HTR-8/SVneo (cell line): ENCODE results near the gene ZDHHC11.
"Not testable (repeated sequence)": the region's sequence is repeated elsewhere in the genome, so short reads cannot be mapped to it uniquely, and the experiment has no call there.

Source experiments
- DNase-seq: peaks from one replicate; pipeline ENCODE4 v3.0.0; 2011; ENCODE audit warnings: low spot score, mixed read lengths; ENCODE audit not compliant: insufficient read length
- FAIRE-seq: peaks from 2 replicates; lab custom pipeline; 2011; peaks lifted over from hg19 to GRCh38; lab: Jason Lieb, UNC

Gene ZDHHC11

DNA sequence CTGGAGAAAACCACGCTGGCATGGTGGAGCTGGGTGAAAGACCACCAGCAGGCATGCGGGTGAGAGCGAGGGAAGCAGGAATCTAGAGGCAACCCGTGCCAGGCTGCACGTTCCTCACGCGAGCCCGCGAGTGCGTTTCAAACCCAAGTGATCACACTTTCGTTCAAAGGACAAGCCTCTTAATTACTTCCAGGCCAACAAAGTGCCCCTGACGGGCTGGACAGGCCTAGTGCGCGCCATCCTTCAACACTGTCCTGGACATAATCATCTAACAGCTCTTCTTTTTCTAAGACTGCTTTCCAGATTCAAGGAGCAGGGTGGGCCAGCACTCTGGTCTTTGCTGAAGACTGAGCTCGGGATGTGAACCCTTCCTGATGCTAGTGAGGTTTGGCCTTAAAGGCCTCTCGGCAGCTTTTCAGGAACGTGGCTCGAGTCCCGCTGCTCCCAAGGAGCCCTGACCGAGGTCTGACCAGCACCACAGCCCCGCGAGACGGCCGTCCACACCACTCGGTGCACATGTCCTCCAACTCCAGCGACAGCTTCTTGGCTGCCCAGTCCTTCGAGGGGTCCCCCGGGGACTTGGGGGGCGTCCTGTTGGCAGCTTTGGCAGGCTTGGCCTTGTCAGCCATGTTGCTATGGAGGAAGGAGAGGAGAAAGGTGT, 81.2 kb downstream of the ZDHHC11 start:
- DNase-seq = not testable (repeated sequence)

DNA sequence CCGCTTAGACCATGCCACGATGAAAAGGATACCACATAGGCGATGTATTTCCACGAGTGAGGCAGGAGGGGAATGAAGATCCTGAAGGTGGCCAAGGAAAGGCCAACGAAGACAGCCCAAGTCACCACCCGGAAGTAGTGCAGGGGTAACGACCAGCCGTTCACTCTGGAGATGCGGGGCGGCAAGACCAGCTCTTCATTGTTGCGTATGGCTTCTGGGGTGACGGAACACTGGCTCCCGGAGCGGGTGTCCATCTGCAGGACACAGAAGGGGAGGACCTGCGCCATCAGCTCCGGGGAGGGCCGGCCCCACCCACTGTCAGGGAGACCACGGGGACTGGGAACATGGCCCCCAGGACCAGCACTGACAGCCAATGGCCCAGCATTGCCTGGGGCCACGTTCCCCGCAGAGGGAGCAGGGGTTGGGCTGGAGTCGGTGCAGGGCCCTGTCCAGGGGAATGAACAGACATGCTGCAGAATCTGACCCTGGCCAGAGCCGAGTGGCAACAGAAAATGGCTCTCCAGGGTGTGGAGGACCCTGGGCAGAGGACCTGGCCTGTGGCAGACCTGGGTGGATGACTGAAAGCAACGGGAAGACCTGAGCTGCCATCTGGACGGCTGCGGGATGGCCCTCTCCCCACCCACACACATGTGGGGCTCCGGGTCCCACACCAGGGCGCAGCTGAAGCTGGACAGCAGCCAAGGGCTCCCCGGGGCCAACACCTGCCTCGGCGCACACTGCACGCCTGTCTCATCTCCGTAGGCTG, 83.9 kb downstream of the ZDHHC11 start:
- no peak for FAIRE-seq
- DNase-seq = no peak

More for the DNA sequence above, 81.2 kb downstream of the ZDHHC11 start:
- not testable (repeated sequence) for FAIRE-seq

DNA sequence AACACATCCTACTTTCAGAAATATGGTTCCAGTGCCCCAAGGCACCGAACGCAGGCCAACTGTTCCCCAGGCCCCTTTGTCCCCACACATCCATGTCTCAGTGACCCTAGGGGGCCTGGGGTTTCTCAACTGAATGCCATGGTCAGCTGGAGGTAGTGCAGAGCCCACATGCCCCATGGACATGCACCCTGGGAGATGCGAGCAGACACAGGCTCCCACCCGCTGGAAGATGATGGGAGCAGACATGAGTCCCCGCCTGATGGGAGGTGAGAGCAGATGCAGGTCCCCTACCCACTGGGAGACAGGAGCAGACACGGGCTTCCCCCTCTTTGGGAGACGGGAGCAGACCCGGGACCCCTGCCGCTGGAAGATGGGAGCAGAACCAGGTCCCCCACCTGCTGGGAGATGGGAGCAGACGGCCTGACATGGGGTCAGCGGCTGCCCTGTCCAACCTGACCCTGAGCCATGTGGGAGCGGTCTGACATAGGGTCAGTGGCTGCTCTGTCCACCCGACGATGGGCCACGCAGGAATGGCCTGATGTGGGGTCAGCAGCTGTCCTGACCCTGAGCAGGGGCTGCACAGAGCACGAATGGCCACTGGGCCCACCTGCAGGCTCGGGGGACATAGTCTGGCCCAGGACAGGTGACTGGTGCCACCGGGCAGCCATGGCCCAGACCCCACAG, 84.7 kb downstream of the ZDHHC11 start:
- FAIRE-seq (no peak), DNase-seq (no peak)

DNA sequence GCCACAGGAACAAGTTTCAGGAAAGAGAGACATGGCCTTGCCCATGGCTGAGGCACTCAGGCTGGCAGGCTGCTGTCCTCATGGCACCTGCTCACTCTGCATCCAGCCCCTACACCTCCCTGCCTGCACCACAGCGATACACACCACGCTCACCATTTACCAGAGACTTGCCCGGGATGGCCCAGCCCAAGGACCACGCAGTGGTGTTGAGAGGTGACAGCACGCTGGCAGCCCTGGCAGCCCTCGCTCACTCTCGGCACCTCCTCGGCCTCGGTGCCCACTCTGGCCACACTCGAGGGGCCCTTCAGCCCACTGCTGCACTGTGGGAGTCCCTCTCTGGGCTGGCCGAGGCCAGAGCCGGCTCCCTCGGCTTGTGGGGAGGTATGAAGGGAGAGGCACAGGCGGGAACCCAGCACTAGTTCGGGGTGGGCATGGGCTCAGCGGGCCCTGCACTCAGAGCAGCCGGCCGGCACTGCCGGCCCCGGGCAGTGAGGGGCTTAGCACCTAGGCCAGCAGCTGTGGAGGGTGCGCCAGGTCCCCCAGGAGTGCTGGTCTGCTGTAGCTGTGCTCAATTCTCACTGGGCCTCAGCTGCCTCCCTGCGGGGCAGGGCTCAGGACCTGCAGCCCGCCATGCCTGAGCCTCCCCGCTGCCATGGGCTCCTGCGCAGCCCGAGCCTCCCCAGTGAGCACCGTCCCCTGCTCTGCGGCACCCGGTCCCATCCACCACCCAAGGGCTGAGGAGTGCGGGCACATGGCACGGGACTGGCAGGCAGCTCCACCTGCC, 86.6 kb downstream of the ZDHHC11 start:
- FAIRE-seq = no peak
- DNase-seq = no peak

DNA sequence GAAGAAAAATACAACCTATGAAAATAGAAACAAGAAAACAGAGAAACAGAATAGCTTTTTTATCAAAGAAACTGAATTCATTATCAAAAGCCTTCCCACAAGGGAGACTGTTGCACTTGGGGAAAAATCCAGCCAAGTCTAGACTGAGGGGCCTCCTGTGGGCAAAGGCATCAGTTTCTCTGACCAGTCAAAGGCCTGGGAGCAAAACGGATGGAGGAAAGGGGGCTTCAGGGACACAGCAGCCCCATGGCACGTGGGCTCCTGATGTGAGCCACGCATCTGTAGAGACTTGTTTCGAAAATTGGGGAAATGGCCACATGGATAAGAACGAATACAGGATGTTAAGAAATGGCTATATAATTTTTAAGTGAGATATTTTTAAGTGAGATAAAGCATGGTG, 87.4 kb downstream of the ZDHHC11 start:
- DNase-seq = no peak
- no peak for FAIRE-seq

DNA sequence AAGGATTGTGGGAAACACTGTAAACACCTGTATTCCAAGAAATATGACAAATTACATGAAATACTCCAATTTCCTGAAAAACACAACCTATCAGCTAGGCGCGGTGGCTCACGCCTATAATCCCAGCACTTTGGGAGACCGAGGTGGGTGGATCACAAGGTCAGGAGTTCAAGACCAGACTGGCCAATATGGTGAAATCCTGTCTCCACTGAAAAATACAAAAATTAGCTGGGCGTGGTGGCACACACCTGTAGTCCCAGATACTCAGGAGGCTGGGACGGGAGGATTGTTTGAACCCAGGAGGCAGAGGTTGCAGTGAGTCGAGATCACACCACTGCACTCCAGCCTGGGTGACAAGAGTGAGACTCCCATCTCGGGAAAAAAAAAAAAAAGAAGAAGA, 87.8 kb downstream of the ZDHHC11 start:
- not testable (repeated sequence) for FAIRE-seq, DNase-seq

DNA sequence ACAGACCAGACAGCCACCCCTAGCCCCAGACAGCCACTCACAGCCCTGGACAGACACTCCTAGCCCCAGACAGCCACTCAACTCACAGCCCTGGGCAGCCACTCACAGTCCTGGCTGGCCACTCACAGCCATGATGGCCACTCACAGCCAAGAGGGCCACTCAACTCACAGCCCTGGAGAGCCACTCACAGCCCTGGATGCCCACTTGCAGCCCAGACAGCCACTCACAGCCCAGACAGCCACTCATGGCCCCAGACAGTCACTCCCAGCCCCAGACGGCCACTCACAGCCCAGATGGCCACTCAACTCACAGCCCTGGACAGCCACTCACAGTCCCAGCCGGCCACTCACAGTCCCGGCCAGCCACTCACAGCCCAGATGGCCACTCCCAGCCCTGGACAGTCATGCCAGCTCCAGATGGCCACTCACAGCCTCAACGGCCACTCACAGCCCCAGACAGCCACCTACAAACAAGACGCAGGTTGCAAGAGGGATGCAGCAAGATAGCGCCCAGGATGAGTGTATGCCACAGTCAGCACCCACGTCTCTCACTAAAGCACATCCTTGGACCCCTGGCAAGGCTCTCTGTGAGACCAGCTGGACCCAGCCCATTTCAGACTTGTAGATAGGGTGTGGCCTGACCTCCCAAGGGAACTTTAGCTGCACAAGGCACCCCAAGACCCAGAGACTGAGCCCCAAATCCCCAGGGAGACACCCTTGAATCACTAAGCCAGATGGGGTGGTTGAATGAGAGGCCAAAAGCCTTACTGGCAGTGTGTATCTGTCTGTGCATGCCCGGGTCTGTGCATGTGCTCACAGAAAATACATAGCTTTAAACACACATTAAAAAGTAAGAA, 88.7 kb downstream of the ZDHHC11 start:
- no peak for DNase-seq
- peak; percentile 74 for FAIRE-seq

DNA sequence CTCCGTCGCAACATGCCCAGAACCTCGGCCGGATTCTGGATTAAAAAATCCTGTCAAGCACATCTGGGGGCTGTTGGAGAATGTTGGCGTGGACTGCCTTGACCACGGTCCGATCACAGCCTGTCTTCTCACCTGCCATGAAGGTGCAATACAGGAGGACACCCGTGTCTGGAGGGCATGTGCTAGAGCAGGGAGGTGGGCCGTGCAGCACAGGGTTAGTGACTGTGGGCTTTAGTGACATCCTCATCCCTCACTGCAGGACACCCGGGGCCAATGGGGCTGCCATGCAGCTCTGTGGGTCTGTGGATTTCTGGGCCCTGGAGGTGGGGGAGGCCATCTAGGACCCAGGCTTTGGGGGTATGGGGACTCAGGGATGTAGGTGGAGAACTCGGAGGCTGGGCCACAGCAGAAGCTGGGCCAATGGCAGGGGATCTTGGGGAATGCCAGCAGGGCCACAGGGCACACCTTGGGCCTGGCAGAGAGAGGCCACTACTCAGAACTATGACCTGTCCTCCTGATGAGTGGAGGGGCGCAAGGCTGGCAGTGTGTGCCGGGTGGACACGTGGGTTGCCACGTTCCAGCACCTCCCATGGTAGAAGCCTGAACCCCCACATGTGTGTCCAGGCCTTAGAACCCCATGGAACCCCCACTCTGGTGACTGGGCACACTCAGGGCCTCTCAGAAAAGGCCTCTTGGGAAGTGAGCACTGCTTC, 89.6 kb downstream of the ZDHHC11 start:
- DNase-seq = no peak

DNA sequence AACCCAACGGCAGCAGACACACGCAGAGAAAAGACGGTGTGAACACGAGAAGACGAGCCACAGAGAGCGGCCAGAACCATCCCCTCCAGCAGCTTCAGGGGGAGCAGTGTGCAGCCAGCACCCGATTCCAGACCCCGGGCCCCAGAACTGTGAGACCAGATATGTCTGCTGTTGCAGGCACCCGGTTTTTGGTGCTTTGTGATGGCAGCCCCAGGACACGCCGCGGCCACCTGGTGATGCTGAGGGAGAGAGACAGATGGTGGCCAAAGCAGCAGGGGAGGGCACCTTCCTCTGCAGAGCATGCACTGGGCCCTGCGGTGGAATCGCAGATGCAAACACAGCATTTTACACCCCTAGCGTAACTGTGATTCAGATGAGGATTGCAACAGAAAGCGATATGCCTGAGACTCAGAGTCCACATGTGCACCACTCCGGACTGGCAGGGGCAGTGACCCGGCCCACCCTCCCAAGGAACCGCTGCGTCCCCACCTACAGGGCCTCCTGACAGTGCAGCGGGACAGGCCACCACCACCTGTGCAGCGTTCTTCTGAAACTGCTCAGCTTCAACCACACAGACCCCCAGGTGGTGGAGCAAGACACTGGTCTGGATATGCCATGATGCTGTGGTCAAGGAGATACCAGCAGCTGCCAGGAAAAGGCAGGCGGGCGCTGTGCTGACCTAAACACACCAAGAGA, 90.3 kb downstream of the ZDHHC11 start:
- DNase-seq (no peak), FAIRE-seq (peak; percentile 86)

More for the DNA sequence above, 89.6 kb downstream of the ZDHHC11 start:
- peak; percentile 71 for FAIRE-seq

DNA sequence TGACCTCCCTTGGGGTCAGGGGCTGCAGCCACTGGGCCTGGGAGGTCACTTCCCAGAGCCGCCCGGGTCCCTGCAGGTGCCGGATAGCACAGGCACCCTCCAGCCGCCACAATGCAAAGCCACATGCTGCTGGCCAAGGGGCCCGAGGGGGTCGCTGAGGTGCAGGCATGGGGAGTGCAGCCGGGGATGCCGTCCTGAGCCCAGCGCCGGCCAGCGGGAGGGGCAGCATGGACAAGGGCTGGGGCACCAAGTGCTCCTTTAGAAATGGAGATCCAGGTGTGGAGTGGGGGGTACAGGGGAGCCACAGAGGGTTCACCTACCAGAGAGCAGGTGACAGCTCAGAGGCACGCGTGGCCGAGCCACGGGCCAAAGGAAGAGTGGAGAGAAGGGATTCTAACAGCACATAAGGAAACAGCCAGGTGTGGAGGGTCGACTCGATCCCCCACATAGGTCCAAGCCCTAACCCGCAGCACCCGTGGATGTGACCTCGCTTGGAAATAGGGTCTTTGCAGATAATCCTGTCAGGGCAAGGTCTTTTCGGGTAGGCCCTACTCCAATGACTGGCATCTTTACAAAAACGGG, 90.9 kb downstream of the ZDHHC11 start:
- FAIRE-seq (peak; percentile 46), DNase-seq (no peak)

DNA sequence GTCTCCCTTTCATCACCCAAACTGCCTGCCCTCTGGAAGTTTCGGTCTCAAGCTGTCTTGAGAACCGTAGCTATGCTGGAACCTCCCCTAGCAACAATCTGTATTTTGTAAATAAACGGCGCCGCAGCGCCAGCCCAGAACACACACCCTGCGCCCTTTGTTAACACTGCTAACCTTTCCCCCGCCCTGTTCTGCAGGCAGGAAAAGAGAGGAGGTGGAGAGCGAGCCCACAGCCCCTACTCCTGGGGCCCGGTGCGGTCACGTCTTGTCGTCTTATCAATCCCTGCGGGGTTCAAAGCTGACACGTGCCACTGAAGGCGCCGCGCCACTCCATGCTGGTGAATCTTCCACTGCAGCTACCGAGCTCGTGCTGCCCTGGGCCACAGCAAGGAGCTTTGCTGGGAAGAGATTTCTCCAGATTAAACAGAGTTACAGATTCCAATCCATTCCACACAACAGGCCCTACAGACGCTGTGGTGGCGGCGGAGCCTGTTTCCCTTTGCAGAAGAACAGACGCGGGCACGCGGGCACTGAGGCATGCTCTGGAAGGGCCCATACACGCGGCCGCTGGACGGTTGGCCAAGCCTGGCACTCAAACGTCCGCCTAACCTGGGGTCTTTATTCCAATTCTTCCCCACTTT, 91.6 kb downstream of the ZDHHC11 start:
- FAIRE-seq (peak; percentile 9), DNase-seq (no peak)

DNA sequence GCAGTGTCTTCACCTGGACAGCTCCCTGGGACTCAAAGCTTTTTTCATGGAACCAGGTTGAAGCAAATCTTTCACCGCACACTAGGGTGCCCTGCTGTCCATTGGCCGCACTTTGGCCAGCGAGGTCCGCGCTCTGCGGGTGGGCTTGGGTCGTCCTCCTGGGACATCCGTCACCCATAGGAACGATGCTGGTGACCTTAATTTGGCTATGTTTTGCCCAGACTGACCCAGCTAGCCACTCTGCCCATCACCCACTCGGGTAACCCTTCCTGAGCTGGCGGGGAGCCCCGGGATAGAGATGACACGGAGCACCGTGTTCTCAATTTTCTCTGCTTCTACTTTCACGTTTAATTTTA, 92.1 kb downstream of the ZDHHC11 start:
- FAIRE-seq (no peak), DNase-seq (no peak)

DNA sequence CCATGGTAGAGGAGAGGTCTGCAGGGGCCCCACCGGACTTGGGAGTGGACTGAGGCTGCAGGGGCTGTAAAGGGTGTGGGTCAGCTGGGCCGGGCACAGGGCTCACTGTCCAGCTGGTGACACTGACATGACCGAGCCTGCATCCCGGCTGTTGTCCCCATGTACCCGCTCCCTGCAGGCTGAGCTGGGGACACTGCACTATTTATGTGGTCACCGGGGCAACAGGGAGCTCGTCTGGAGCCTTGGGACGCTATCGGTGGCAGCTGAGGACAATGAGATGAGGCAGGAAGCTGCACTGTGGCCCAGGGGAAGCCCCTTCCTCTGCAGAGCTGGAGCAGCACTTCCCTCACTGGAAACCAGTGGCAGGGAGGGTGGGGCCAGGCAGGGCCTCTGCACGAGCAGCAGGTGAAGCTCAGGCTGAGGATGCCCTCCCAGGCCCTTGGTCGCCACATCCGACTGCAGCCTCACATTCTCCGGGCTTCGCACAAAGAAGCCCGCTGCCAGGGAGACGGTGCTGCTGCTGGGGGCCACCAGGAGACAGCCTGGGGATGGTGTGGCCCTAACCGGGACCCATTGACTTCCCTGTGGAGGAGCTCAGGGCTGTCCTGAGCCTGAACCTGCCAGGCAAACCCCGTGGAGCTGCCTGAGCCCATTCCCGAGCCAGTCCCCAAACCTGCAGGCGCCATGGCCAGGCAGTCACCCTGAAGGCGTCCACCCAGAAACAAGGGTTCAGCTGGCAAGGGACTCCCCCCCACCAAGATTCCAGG, 92.7 kb downstream of the ZDHHC11 start:
- DNase-seq (no peak), FAIRE-seq (no peak)

DNA sequence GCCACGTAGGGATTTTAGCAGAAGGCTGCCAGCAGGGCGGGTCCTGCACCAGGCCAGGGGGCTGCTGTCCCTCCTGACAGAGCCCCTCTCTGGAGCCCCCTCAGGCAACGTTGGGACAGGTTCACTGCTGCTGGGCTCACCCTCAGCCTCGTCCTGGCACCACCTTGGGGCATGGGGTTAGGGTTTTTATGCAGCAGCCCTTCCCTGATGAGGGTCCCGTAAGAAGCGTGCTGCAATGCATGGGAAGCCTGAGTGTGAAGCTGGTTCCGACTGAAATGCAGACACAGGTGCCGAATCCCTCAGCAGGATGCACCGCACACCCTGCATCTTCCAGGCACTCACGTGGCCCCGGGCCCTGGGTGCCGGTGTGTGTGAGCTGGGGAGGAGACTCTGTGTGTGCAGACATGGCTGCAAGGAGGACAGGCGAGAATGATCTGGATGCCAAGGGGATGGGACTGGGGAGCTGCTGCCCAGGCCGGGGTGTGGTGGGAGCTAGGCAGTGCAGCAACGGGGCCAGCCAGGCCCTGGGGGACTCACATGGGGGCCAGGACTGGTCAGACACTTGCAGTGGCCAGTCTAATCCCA, 93.3 kb downstream of the ZDHHC11 start:
- FAIRE-seq (no peak), DNase-seq (no peak)

DNA sequence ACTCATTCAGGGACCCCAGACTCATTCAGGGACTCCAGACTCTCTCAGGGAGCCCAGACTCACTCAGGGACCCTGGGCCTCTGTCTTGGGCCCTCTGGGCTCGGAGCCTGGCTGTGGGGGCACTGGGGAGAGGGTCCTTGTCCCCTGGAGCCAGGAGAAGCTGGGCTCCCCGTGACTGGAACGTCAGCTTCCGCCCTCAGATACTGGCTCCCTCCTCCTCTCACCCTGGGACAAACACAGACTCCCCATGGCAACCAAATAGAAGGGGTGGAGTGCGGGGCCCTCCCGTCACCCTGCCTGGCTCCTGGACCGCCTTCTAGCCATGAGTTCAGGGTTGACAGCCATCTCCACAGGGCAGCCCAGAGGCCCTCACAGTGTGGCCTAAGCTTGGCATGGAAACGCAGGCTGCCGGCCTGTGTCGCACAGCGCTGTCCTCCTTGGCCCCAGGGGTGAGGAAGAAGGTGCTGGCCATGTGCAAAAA, 93.9 kb downstream of the ZDHHC11 start:
- DNase-seq = no peak
- FAIRE-seq = no peak

DNA sequence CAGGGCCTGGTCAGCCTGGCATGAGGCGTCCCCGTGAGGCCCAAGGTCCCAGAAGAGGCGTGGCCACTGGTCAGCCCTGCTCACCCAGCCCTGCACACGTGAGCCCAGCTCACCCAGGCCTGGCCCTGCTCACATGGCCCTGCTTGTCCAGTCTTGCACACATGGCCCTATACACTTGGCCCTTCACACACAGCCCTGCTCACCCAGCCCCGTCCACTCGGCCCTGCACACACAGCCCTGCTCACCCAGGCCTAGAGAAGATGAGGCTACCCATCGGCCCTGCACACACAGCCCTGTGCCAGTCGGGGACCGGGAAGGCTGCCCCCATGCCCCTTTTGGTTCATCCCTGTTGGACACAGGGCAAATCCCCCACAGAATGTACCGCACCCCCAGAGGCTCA, 94.6 kb downstream of the ZDHHC11 start:
- no peak for FAIRE-seq

More for the DNA sequence above, 94.6 kb downstream of the ZDHHC11 start:
- no peak for DNase-seq
